GM12878 (cell line): Measurements from ENCODE around the gene CNGB1. TPM values are rescaled to one million over a fixed set of nuclear protein-coding genes. Genes with fewer than 3 reads are reported as not detected.

ENCODE experiments used
- ATAC-seq: fragments of 200-7000 bp; cut with Tn5 transposase; 3 replicates; pipeline ENCODE4 v1.9.1; 2020; ENCODE audit warnings: mild to moderate bottlenecking, moderate library complexity
- BruUV-seq: library from RNA; stranded (reverse); fragments of 400-500 nt; replicated peaks from 2 replicates; lab custom pipeline; 2021; lab: Mats Ljungman, UMichigan
- CTCF ChIA-PET: fragments of 300-600 bp; sonication (Branson Sonifier 250); formaldehyde crosslinking; extraction: SDS; loops from one replicate; lab custom pipeline; 2021; ENCODE audit warnings: inconsistent platforms; lab: Yijun Ruan, JAX
- POLR2A ChIA-PET: fragments of 350-600 bp; formaldehyde crosslinking; extraction: SDS; loops from one replicate; lab custom pipeline; 2021; ENCODE audit warnings: inconsistent platforms; lab: Charles Lee
- RAD21 ChIA-PET: fragments of 300-600 bp; sonication (Branson Sonifier 250); formaldehyde crosslinking; loops from one replicate; lab custom pipeline; 2023; ENCODE audit warnings: antibody characterized with exemption; ENCODE audit not compliant: unreplicated experiment; lab: Charles Lee
- SMC1A ChIA-PET: fragments of 300-600 bp; sonication (Branson Sonifier 250); formaldehyde crosslinking; loops from one replicate; lab custom pipeline; 2023; ENCODE audit not compliant: unreplicated experiment, uncharacterized antibody; lab: Charles Lee
- DNase-seq: peaks from one replicate; pipeline ENCODE4 v3.0.0-alpha.2; 2011; ENCODE audit warnings: low read depth, low spot score
- FAIRE-seq: peaks from 3 replicates; lab custom pipeline; 2011; peaks lifted over from hg19 to GRCh38; lab: Jason Lieb, UNC
- H2AFZ ChIP-seq: 2 replicates; pipeline ENCODE4 v1.6.0; 2011; ENCODE audit warnings: low read depth, low read length, control low read depth; ENCODE audit not compliant: control insufficient read depth
- H3K27ac ChIP-seq: 2 replicates; pipeline ENCODE4 v1.5.1; 2011; ENCODE audit warnings: control low read depth; ENCODE audit not compliant: control insufficient read depth, insufficient read depth
- H3K27me3 ChIP-seq, 2 experiments: replicated peaks in 1 of 2; 2 replicates each; pipeline versions ENCODE4 v1.6.0 to v1.6.1; 2011; ENCODE audit warnings: low read length in 1 of 2; ENCODE audit not compliant: control insufficient read depth in 2 of 2, insufficient read depth in 2 of 2
- H3K36me3 ChIP-seq, 2 experiments: 2 replicates each; pipeline ENCODE4 v1.5.1; 2011; ENCODE audit warnings: low read length in 1 of 2; ENCODE audit not compliant: control insufficient read depth in 2 of 2, insufficient read depth in 2 of 2
- H3K4me1 ChIP-seq: 2 replicates; pipeline ENCODE4 v1.6.1; 2011; ENCODE audit warnings: mild to moderate bottlenecking, low read length, moderate library complexity, mixed read lengths; ENCODE audit not compliant: control insufficient read depth, insufficient read depth
- H3K4me2 ChIP-seq: 2 replicates; pipeline ENCODE4 v1.6.0; 2011; ENCODE audit warnings: control low read depth; ENCODE audit not compliant: control insufficient read depth, insufficient read depth
- H3K4me3 ChIP-seq: fragments of 200-600 bp; sonication (generic); 2 replicates; pipeline ENCODE4 v1.5.1; 2016
- H3K79me2 ChIP-seq: 2 replicates; pipeline ENCODE4 v1.6.0; 2011; ENCODE audit warnings: low read length; ENCODE audit not compliant: control insufficient read depth, insufficient read depth
- H3K9ac ChIP-seq: 2 replicates; pipeline ENCODE4 v1.8.0; 2011; ENCODE audit warnings: low read length, control low read depth, mixed read lengths; ENCODE audit not compliant: control insufficient read depth, insufficient read depth
- H3K9me3 ChIP-seq: replicated peaks from 3 replicates; pipeline ENCODE4 v1.5.1; 2011; ENCODE audit warnings: mild to moderate bottlenecking, low read length; ENCODE audit not compliant: control insufficient read depth, insufficient read depth
- H4K20me1 ChIP-seq: 2 replicates; pipeline ENCODE4 v1.6.0; 2011; ENCODE audit not compliant: control insufficient read depth, insufficient read depth
- ASH2L ChIP-seq: fragments of 300-600, 200-600 bp; sonication (generic); IDR thresholded peaks from 2 replicates; pipeline ENCODE4 v1.6.1; 2017; ENCODE audit warnings: low read depth, mild to moderate bottlenecking, borderline replicate concordance
- BRCA1 ChIP-seq: IDR thresholded peaks from 2 replicates; pipeline ENCODE4 v1.6.1; 2011; ENCODE audit warnings: low read depth, low read length, improper control_type of control experiment
- EP300 ChIP-seq, 2 experiments: fragments of 150-350 bp in 1 of 2; IDR thresholded peaks; 2 replicates each; pipeline ENCODE4 v1.6.1; 2011 to 2012; ENCODE audit warnings: low read depth in 2 of 2, low read length in 2 of 2, borderline replicate concordance in 1 of 2, improper control_type of control experiment in 1 of 2, inconsistent platforms in 1 of 2; ENCODE audit not compliant: control insufficient read depth in 1 of 2
- NFYB ChIP-seq: IDR thresholded peaks from 2 replicates; pipeline ENCODE4 v1.6.1; 2011; ENCODE audit warnings: low read depth, mild to moderate bottlenecking, low read length, improper control_type of control experiment, moderate library complexity; ENCODE audit not compliant: insufficient read depth
- NR2C1 ChIP-seq: fragments of 450-650 bp; IDR thresholded peaks from 2 replicates; pipeline ENCODE4 v1.6.1; 2017; ENCODE audit warnings: antibody characterized with exemption, mild to moderate bottlenecking, moderate library complexity
- RCOR1 ChIP-seq: conservative IDR thresholded peaks from 2 replicates; pipeline ENCODE4 v1.6.1; 2012; ENCODE audit warnings: low read depth, low read length, improper control_type of control experiment
- RFX5 ChIP-seq: IDR thresholded peaks from 2 replicates; pipeline ENCODE4 v1.6.1; 2011; ENCODE audit warnings: low read depth, low read length, improper control_type of control experiment
- TCF12 ChIP-seq: IDR thresholded peaks from 2 replicates; pipeline ENCODE4 v1.6.1; 2011; ENCODE audit warnings: low read depth, mild to moderate bottlenecking, low read length
- TCF7 ChIP-seq: IDR thresholded peaks from 2 replicates; pipeline ENCODE4 v1.6.1; 2014; ENCODE audit warnings: antibody characterized with exemption, borderline replicate concordance
- ZNF207 ChIP-seq: fragments of 450-650 bp; IDR thresholded peaks from 2 replicates; pipeline ENCODE4 v1.6.1; 2014; ENCODE audit warnings: antibody characterized with exemption, mild to moderate bottlenecking, borderline replicate concordance
- WGBS: methylation state at CpG from one replicate; pipeline ENCODE4 v1.1.6; 2016; ENCODE audit warnings: low lambda C conversion rate; ENCODE audit not compliant: insufficient replicate concordance, insufficient coverage; ENCODE audit errors: missing lambda C conversion rate; 5-methylcytosine and 5-hydroxymethylcytosine counted together
- in situ Hi-C: fragments of 300-500 bp; cut with MboI; formaldehyde crosslinking; loops from 9 replicates; pipeline ENCODE4 v1.14.3; 2018; ENCODE audit warnings: mixed read lengths
- intact Hi-C: fragments of 100-400 bp; cut with micrococcal nuclease; formaldehyde crosslinking; loops from one replicate; pipeline ENCODE4 v1.14.2; 2022; ENCODE audit not compliant: unreplicated experiment
- polyA plus RNA-seq, 11 experiments: library from polyadenylated mRNA; depleted of rRNA in 4 of 11; unstranded in 6 of 11; stranded (reverse) in 5 of 11; fragments of >200 nt; fragmentation: Nextera tagmentation in 4 of 11; fragmentation: Illumina TruSeq in 1 of 11; extraction: Ambion mirVana in 4 of 11; extraction: Trizol in 1 of 11; gene quantifications; 1 replicate in 1 of 11; 2 replicates in 10 of 11; pipeline versions ENCODE4 v1.2.1 to v1.2.3, GENCODE V29; 2011 to 2016; ENCODE audit warnings: inconsistent platforms in 2 of 11, missing spikeins in 2 of 11, low read depth in 1 of 11
- total RNA-seq, 4 experiments: library from RNA; depleted of rRNA in 3 of 4; stranded (reverse); fragments of >200 nt in 3 of 4; fragmentation: Illumina TruSeq in 1 of 4; extraction: Trizol in 1 of 4; gene quantifications; 2 replicates each; pipeline versions ENCODE4 v1.2.1 to v1.2.3, GENCODE V29; 2013 to 2021
- TF ChIP-seq, protein P1 (sequence below): fragments of 450-650 bp; conservative IDR thresholded peaks from 2 replicates; pipeline ENCODE4 v1.6.1; 2017; ENCODE audit warnings: mild to moderate bottlenecking, moderate library complexity
- TF ChIP-seq, protein P2 (sequence below): fragments of 450-650 bp; IDR thresholded peaks from 2 replicates; pipeline ENCODE4 v1.6.1; 2017; ENCODE audit warnings: mild to moderate bottlenecking
- TF ChIP-seq, protein P3 (sequence below): IDR thresholded peaks from 2 replicates; pipeline ENCODE4 v1.6.1; 2011; ENCODE audit warnings: borderline replicate concordance, low read depth, mild to moderate bottlenecking, moderate library complexity, mixed read lengths, low read length; ENCODE audit not compliant: insufficient read depth; ENCODE audit errors: extremely low read length
- TF ChIP-seq, protein P4 (sequence below): fragments of 150-350 bp; IDR thresholded peaks from 2 replicates; pipeline ENCODE4 v1.6.1; 2016; ENCODE audit warnings: low read depth, low read length

CNGB1 gene
- total and polyA plus RNA-seq, 10 of the 15 experiments (the other 5 are each of a cell fraction or from before 2014, with no cell fraction given): 0.03 TPM; not detected in 9

DNA sequence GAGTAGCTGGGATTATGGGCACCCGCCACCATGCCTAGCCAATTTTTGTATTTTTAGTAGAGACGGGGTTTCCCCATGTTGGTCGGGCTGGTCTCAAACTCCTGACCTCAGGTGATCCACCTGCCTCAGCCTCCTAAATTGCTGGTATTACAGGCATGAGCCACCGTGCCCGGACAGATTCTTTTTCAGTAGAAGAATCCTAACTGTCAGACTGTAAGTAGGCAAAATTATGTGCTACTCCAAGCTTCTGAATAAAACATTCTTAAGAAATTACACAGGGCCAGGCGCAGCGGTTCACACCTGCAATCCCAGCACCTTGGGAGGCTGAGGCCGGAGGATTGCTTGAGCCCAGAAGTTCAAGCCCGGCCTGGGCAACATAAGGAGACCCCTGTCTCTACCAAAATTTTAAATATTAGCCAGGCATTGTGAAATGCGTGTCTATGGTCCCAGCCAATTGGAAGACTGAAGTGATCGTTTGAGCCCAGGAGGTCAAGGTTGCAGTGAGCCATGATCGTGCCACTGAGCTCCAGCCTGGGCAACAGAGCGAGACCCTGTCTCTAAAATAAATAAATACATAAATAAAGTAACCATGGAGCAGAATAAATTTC is 101.9 kb downstream of the CNGB1 start:
- Histone ChIP-seq H3K79me2 (no peaks in the 10 kb centered on the region), H3K4me1 (peaks cover 10% of the 10 kb centered on the region), H2AFZ (no peak overlapping the region), H3K9ac (no peak overlapping the region), H3K27ac (no peak overlapping the region), H3K36me3 (no peaks in the 10 kb centered on the region), H3K9me3 (no peaks in the 10 kb centered on the region), H3K4me2 (no peak overlapping the region), H3K27me3 (no peaks in the 10 kb centered on the region), H4K20me1 (no peaks in the 10 kb centered on the region), H3K4me3 (no peak overlapping the region)
- ATAC-seq (no peak), DNase-seq (no peak), FAIRE-seq (no peak)
- SMC1A ChIA-PET: no interaction called here
- intact Hi-C loops (no loop called here), in situ Hi-C loops (no loop called here)
- RAD21 ChIA-PET: no interaction called here
- CTCF ChIA-PET: no interaction called here
- 70% methylated on average over 13 of the region's 13 CpGs for WGBS
- POLR2A ChIA-PET: no interaction called here
- TF ChIP-seq, protein P1, sequence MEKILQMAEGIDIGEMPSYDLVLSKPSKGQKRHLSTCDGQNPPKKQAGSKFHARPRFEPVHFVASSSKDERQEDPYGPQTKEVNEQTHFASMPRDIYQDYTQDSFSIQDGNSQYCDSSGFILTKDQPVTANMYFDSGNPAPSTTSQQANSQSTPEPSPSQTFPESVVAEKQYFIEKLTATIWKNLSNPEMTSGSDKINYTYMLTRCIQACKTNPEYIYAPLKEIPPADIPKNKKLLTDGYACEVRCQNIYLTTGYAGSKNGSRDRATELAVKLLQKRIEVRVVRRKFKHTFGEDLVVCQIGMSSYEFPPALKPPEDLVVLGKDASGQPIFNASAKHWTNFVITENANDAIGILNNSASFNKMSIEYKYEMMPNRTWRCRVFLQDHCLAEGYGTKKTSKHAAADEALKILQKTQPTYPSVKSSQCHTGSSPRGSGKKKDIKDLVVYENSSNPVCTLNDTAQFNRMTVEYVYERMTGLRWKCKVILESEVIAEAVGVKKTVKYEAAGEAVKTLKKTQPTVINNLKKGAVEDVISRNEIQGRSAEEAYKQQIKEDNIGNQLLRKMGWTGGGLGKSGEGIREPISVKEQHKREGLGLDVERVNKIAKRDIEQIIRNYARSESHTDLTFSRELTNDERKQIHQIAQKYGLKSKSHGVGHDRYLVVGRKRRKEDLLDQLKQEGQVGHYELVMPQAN: no peak
- TF ChIP-seq BRCA1 (no peak), EP300 (IDR thresholded peaks at IDR 0.05; ENCODE audit: borderline replicate concordance in 1 of 2, control insufficient read depth in 1 of 2, low read depth in 2 of 2, low read length in 2 of 2) (no peak), ASH2L (no peak), RCOR1 (no peak), NFYB (no peak), ZNF207 (no peak), TCF7 (no peak), TCF12 (no peak), RFX5 (no peak), NR2C1 (no peak)
- TF ChIP-seq, protein P2, sequence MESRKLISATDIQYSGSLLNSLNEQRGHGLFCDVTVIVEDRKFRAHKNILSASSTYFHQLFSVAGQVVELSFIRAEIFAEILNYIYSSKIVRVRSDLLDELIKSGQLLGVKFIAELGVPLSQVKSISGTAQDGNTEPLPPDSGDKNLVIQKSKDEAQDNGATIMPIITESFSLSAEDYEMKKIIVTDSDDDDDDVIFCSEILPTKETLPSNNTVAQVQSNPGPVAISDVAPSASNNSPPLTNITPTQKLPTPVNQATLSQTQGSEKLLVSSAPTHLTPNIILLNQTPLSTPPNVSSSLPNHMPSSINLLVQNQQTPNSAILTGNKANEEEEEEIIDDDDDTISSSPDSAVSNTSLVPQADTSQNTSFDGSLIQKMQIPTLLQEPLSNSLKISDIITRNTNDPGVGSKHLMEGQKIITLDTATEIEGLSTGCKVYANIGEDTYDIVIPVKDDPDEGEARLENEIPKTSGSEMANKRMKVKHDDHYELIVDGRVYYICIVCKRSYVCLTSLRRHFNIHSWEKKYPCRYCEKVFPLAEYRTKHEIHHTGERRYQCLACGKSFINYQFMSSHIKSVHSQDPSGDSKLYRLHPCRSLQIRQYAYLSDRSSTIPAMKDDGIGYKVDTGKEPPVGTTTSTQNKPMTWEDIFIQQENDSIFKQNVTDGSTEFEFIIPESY: no peak
- TF ChIP-seq, protein P3, sequence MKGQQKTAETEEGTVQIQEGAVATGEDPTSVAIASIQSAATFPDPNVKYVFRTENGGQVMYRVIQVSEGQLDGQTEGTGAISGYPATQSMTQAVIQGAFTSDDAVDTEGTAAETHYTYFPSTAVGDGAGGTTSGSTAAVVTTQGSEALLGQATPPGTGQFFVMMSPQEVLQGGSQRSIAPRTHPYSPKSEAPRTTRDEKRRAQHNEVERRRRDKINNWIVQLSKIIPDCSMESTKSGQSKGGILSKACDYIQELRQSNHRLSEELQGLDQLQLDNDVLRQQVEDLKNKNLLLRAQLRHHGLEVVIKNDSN: no peak
- TF ChIP-seq, protein P4, sequence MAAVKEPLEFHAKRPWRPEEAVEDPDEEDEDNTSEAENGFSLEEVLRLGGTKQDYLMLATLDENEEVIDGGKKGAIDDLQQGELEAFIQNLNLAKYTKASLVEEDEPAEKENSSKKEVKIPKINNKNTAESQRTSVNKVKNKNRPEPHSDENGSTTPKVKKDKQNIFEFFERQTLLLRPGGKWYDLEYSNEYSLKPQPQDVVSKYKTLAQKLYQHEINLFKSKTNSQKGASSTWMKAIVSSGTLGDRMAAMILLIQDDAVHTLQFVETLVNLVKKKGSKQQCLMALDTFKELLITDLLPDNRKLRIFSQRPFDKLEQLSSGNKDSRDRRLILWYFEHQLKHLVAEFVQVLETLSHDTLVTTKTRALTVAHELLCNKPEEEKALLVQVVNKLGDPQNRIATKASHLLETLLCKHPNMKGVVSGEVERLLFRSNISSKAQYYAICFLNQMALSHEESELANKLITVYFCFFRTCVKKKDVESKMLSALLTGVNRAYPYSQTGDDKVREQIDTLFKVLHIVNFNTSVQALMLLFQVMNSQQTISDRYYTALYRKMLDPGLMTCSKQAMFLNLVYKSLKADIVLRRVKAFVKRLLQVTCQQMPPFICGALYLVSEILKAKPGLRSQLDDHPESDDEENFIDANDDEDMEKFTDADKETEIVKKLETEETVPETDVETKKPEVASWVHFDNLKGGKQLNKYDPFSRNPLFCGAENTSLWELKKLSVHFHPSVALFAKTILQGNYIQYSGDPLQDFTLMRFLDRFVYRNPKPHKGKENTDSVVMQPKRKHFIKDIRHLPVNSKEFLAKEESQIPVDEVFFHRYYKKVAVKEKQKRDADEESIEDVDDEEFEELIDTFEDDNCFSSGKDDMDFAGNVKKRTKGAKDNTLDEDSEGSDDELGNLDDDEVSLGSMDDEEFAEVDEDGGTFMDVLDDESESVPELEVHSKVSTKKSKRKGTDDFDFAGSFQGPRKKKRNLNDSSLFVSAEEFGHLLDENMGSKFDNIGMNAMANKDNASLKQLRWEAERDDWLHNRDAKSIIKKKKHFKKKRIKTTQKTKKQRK: no peak
- no TSS peak for BruUV-seq
